Stimulated activated CD8-positive, alpha-beta memory T cell treated with anti-CD3 and anti-CD28 coated beads, Interleukin-4, amount 100 ng/mL, for 4 hours (primary cell): Measurements from ENCODE around the gene DOCK6.

ENCODE experiments used
- DNase-seq, 2 donors: peaks; one replicate each; pipeline ENCODE4 v3.0.0-alpha.2; 2020; ENCODE audit warnings: low read depth in 2 of 2, low spot score in 1 of 2

The DOCK6 gene

GRCh38 chr19:11225172-11225571 is 37.2 kb downstream of the DOCK6 start:
- no peak for DNase-seq

GRCh38 chr19:11224429-11224828 is 37.9 kb downstream of the DOCK6 start:
- no peak for DNase-seq

- DNase-seq = no peak
Measured at GRCh38 chr19:11223200-11223599, 39.1 kb downstream of the DOCK6 start.

- DNase-seq = no peak
Measured at GRCh38 chr19:11221082-11221598, 41.2 kb downstream of the DOCK6 start.

GRCh38 chr19:11214387-11214786 is 47.9 kb downstream of the DOCK6 start:
- no peak for DNase-seq

- DNase-seq = no peak
Measured at GRCh38 chr19:11210656-11210928, 51.7 kb downstream of the DOCK6 start.

- DNase-seq = no peak
Measured at GRCh38 chr19:11209839-11210655, 52.3 kb downstream of the DOCK6 start.

GRCh38 chr19:11208561-11209471 is 53.5 kb downstream of the DOCK6 start:
- no peak for DNase-seq

GRCh38 chr19:11205939-11206570 is 56.3 kb downstream of the DOCK6 start:
- no peak for DNase-seq

GRCh38 chr19:11204943-11205349 is 57.4 kb downstream of the DOCK6 start:
- DNase-seq = no peak

- no peak for DNase-seq
Measured at GRCh38 chr19:11204076-11204602, 58.2 kb downstream of the DOCK6 start.

- DNase-seq = no peak
Measured at GRCh38 chr19:11203194-11204075, 58.9 kb downstream of the DOCK6 start.

- DNase-seq = no peak
Measured at GRCh38 chr19:11202488-11203193, 59.7 kb downstream of the DOCK6 start.

GRCh38 chr19:11201791-11202190 is 60.5 kb downstream of the DOCK6 start:
- DNase-seq = no peak

- no peak for DNase-seq
Measured at GRCh38 chr19:11200931-11201330, 61.4 kb downstream of the DOCK6 start.

- DNase-seq = no peak
Measured at GRCh38 chr19:11200015-11200574, 62.2 kb downstream of the DOCK6 start.

- DNase-seq = no peak
Measured at GRCh38 chr19:11199517-11199916, 62.8 kb downstream of the DOCK6 start.

- no peak for DNase-seq
Measured at GRCh38 chr19:11198769-11199424, 63.4 kb downstream of the DOCK6 start.

- no peak for DNase-seq
Measured at GRCh38 chr19:11198175-11198534, 64.2 kb downstream of the DOCK6 start.
